Right cardiac atrium (tissue), 5 donors: ENCODE data around the gene KCNJ15. TPM values are rescaled to one million over a fixed set of nuclear protein-coding genes. Genes with fewer than 3 reads are reported as not detected.

Source experiments
- ATAC-seq, 2 donors: fragments of 200-7000 bp; cut with Tn5 transposase; one replicate each; pipeline versions ENCODE4 v1.8.0 to v1.9.1; 2020; ENCODE audit warnings: moderate library complexity in 2 of 2, mild to moderate bottlenecking in 1 of 2
- DNase-seq, 3 donors: peaks; one replicate each; pipeline ENCODE4 v3.0.0-alpha.2; 2020
- H3K27ac ChIP-seq: one replicate; pipeline ENCODE4 v1.5.1; 2013; ENCODE audit warnings: mild to moderate bottlenecking, low read length, control low read depth, moderate library complexity
- H3K27me3 ChIP-seq: one replicate; pipeline ENCODE4 v1.6.1; 2013; ENCODE audit not compliant: control insufficient read depth, insufficient read depth
- H3K4me1 ChIP-seq: one replicate; pipeline ENCODE4 v1.6.1; 2013; ENCODE audit warnings: low read length; ENCODE audit not compliant: control insufficient read depth, insufficient read depth
- H3K4me3 ChIP-seq: one replicate; pipeline ENCODE4 v1.5.1; 2013; ENCODE audit warnings: low read length, control low read depth
- H3K9me3 ChIP-seq: one replicate; pipeline ENCODE4 v1.6.1; 2013; ENCODE audit warnings: low read length; ENCODE audit not compliant: control insufficient read depth
- WGBS: extraction: QIAGEN DNeasy Blood & Tissue Kit; methylation state at CpG from one replicate; pipeline ENCODE4 v1.1.7; 2013; 5-methylcytosine and 5-hydroxymethylcytosine counted together
- intact Hi-C, 4 donors: fragments of 100-400 bp; cut with DNase I; formaldehyde crosslinking; loops; one replicate each; pipeline versions ENCODE4 v1.11.0 to v1.14.0; 2022 to 2023
- polyA plus RNA-seq: library from polyadenylated mRNA; stranded (reverse); fragments of 200-250 nt; gene quantifications from one replicate; pipeline ENCODE4 v1.2.3, GENCODE V29; 2013
- total RNA-seq, 4 donors: library from RNA; stranded (reverse); fragmentation: NEBNext Ultra II Directional; extraction: Animal tissue kit (Norgen Biotek cat#: 25700); gene quantifications; one replicate each; pipeline ENCODE4 v1.2.1, GENCODE V29; 2021
- donor health status: healthy with polysubstance abuse.
- donor health status: DM: no; HTN: yes; CAD: no.
- donor health status: DM: no; HTN: no; CAD: no.
- donor health status: DM: no; HTN: yes; CAD: no; lungs with severe emphysema.
- donor health status: DM: yes; HTN: yes; CAD: no.

Gene KCNJ15
- total and polyA plus RNA-seq, 5 donors: 0.18 to 0.97 (median 0.47) TPM

DNA sequence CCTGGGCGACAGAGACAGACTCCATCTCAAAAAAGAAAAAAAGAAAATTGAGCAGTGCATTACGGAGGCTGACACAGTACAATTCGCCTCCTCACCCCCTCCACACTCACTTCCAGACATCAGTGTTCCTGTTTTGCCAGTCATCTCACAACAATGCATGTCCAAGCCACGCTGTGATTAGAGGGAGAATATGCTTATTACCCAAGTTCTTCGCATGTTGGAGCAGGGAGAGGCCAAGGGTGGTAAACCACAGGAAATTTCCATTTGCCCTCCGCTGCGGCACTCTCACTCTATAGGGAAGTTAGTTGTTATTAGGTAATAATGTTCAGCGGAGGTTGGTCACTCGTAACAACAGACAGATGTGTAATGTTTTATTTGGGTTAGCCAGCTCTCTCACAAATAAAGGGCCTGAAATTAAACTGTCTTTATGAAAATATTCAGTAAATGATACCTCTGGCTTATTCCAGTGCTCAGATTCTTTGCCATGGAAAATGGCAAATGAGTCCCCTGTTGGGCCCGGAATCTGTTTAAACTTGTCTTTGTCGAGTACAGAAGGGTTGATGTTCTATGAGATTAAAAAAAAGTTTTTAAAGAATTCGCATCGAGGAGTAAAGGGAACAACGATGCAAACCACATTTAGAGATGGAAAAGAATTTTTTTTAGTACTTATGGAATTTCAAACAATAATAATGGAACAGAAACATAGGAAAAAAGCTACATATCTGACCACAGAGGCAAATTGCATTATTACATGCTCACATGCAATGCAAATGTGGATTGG lies 33.1 kb downstream of the KCNJ15 start:
- no peaks in the 10 kb centered on the region for H3K9me3 ChIP-seq
- peak in 2 of 3 donors; percentile 23 to 50 for DNase-seq
- ATAC-seq: peak; percentile 75 to 76
- H3K4me1 ChIP-seq: peaks cover 2% of the 10 kb centered on the region
- intact Hi-C loops: loop anchor here in 1 of 4 donors (10.0 kb wide), 1 partner anchor 45 kb away; no protein-coding TSS in a partner anchor
- 81% methylated on average over 14 of the region's 14 CpGs for WGBS
- no peaks in the 10 kb centered on the region for H3K27me3 ChIP-seq
- H3K27ac ChIP-seq: no peak overlapping the region
- H3K4me3 ChIP-seq: no peak overlapping the region

DNA sequence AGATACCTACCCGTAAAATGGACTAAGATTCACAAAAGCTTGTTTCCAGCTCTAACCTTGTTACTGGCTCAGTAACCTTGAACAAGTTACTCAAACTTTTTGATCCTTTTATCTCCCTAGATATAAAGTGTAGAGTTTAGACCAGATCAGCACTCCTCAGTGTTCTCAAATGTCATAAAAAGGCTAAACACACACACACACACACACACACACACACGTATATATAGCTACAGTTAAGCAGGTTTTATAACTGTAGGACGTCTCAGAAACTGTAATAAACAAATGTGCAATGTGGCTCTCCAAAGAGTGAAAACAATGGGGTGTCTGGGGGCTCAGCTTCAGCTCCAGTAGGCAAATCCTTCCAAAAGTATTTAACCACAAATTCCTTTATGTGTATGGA lies 34.0 kb downstream of the KCNJ15 start:
- Histone ChIP-seq H3K4me3 (no peak overlapping the region), H3K4me1 (peaks cover 2% of the 10 kb centered on the region), H3K27me3 (no peaks in the 10 kb centered on the region), H3K9me3 (no peaks in the 10 kb centered on the region), H3K27ac (no peak overlapping the region)
- ATAC-seq (no peak), DNase-seq (no peak)
- intact Hi-C loops: loop anchor here in 1 of 4 donors (10.0 kb wide), 1 partner anchor 46 kb away; no protein-coding TSS in a partner anchor
- WGBS: 42% methylated on average over 3 of the region's 3 CpGs

DNA sequence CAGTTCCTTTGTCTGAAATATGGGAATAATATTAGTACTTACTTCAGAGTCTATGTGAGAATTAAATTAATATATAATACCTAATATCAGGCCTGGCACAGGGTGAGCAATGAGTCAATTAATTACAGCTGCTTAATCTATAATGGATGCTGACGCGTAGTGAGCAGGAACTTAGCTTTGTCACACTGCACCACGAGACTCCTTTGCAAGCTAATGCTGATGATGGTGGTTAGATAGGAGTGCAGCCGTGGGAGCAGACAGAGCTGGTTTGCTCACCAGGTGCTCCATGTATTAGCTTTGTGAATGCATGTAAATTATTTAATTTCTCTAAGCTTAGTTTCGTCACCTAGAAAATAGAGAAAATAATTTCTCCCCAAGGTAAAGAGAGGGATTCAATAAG lies 35.1 kb downstream of the KCNJ15 start:
- H3K4me1 ChIP-seq: peaks cover 8% of the 10 kb centered on the region
- DNase-seq (no peak), ATAC-seq (no peak)
- no peak overlapping the region for H3K27ac ChIP-seq
- 86% methylated on average over 5 of the region's 5 CpGs for WGBS
- intact Hi-C loops: loop anchor here in 1 of 4 donors (10.0 kb wide), 1 partner anchor 47 kb away; no protein-coding TSS in a partner anchor
- H3K9me3 ChIP-seq: no peaks in the 10 kb centered on the region
- H3K4me3 ChIP-seq: no peak overlapping the region
- no peaks in the 10 kb centered on the region for H3K27me3 ChIP-seq

DNA sequence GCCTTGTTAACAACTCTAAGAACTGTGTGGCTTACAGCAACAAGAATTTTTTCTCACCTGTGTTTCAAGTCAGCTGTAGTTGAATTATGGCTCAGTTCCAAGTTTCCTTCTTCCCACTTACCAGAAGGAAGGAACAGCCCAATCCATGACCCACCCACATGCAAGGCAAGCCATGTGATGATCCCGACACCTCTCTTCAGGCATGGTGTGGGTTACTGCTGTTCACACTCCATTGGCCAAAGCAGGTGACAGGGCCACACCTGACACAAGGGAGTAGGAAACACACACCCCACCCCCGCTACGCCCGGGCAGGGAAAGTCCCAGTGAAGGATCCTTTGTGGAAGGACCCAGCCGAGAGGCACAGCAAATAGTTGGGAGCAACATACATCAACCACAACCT lies 36.3 kb downstream of the KCNJ15 start:
- ATAC-seq (no peak), DNase-seq (no peak)
- Histone ChIP-seq H3K4me3 (no peak overlapping the region), H3K9me3 (no peaks in the 10 kb centered on the region), H3K27ac (no peak overlapping the region), H3K4me1 (peaks cover 9% of the 10 kb centered on the region), H3K27me3 (no peaks in the 10 kb centered on the region)
- WGBS: 88% methylated on average over 5 of the region's 5 CpGs
- intact Hi-C loops: loop anchor here in 1 of 4 donors (10.0 kb wide), 1 partner anchor 48 kb away; no protein-coding TSS in a partner anchor

DNA sequence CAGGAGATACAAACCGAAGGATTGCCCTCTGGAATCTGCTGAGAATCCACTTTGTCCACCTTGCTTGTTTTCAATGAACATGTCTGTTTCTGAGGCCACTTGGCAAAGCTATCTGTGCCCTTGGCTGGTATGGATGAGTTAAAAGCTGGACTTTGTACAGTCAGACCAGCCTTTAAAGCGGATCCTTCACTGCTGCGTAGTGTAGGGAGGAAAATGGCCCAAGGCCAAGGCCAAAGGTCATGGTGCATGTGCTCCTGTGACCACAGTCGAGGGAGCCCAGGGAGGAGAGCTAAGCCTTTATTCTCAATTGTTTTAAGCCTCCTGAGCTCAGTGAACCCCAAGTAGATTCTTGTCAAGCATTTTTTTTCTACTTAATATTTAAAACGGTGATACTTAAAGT lies 37.0 kb downstream of the KCNJ15 start:
- H3K9me3 ChIP-seq: no peaks in the 10 kb centered on the region
- H3K27me3 ChIP-seq: no peaks in the 10 kb centered on the region
- peaks cover 9% of the 10 kb centered on the region for H3K4me1 ChIP-seq
- ATAC-seq (no peak), DNase-seq (no peak)
- intact Hi-C loops: loop anchor here in 1 of 4 donors (10.0 kb wide), 1 partner anchor 49 kb away; no protein-coding TSS in a partner anchor
- no peak overlapping the region for H3K27ac ChIP-seq
- 43% methylated on average over 5 of the region's 5 CpGs for WGBS
- no peak overlapping the region for H3K4me3 ChIP-seq

DNA sequence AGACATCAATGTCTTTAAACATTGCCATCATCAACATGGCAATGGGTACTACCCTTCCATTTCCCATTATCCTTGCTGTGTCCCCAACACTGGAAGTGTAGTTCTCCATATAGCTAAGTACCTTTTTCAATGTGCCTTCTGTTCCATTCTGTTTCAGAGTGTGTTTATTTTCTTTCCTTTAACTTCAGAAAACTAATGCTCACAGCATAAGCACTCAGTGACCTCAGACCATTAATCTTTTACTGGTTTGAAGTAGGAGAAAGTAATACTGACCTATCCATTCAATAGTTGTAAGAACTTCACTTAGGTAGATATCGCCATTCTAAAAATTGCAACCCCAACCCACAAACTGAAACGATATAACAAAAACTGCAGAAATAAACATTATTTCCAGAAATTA lies 37.8 kb downstream of the KCNJ15 start:
- Histone ChIP-seq H3K4me1 (peaks cover 9% of the 10 kb centered on the region), H3K9me3 (no peaks in the 10 kb centered on the region), H3K4me3 (no peak overlapping the region), H3K27me3 (no peaks in the 10 kb centered on the region), H3K27ac (no peak overlapping the region)
- intact Hi-C loops: loop anchor here in 1 of 4 donors (10.0 kb wide), 1 partner anchor 50 kb away; no protein-coding TSS in a partner anchor
- WGBS: 95% methylated on average over 2 of the region's 2 CpGs
- ATAC-seq (no peak), DNase-seq (no peak)

DNA sequence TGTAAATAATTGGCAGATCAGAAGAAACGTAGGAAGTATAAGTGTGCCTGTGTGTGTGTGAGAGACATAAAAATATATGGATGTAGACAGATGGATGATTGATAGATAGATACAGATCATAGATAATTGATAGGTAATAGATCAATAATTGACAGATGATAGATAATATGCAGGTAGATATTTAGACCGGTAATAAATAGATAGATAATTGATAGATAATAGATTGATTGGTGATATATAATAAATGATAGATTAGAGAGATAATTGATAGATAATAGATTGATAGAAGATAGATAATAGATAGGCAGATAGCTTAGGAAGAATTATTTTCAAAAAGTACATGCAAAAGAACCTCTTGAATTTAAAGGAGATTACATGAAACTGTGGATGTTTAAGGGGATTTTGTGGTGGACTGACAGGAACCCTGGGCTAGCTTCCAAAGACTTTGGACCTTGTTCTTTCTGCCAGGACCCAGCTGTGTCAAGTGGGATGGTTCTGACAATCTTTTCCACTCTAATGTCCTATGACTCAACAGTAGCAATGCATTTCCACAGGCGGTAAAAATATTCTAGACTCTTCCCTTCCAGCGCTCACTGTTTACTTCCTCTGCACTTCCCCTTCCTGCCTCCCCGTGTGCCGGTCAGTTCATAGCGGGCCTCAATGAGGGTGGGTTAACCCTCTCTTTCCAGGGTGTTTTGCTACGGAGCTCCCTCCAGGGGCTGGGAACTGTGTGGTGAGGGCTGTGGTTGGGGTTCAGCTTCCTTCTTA lies 39.4 kb downstream of the KCNJ15 start:
- H3K4me1 ChIP-seq: peaks cover 9% of the 10 kb centered on the region
- DNase-seq (peak in 1 of 3 donors; percentile 37), ATAC-seq (peak; percentile 54 to 78)
- intact Hi-C loops: loop anchor here in 1 of 4 donors (10.0 kb wide), 1 partner anchor 51 kb away; no protein-coding TSS in a partner anchor
- H3K27ac ChIP-seq: no peak overlapping the region
- 28% methylated on average over 8 of the region's 8 CpGs for WGBS
- H3K4me3 ChIP-seq: no peak overlapping the region
- no peaks in the 10 kb centered on the region for H3K27me3 ChIP-seq
- H3K9me3 ChIP-seq: no peaks in the 10 kb centered on the region

DNA sequence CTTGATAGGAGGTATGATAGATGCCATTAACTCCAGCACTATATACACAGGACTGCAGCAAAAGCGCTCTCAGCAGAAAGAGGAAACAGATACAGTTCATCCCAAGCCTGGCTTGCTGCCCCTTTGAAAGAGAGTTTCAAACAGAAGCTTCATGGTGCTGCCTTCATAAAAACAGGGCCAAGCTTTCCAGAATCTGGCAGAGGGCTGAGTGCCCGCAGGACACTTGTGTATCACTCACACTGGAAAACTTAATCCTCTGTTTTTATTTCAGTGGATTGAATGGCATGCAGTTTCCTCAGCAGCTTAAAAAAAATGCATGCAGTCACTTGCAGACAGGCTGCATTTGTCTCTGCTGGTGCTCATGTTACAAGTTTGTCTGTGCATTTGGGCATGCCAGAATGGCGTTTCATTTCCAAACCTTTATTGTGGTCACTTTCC lies 40.4 kb downstream of the KCNJ15 start:
- peak in 1 of 2 donors; percentile 59 for ATAC-seq
- 21% methylated on average over 3 of the region's 3 CpGs for WGBS
- intact Hi-C loops: loop anchor here in 1 of 4 donors (10.0 kb wide), 1 partner anchor 52 kb away; no protein-coding TSS in a partner anchor
- Histone ChIP-seq H3K27ac (no peak overlapping the region), H3K27me3 (no peaks in the 10 kb centered on the region), H3K4me3 (no peak overlapping the region), H3K4me1 (peaks cover 9% of the 10 kb centered on the region), H3K9me3 (no peaks in the 10 kb centered on the region)
- no peak for DNase-seq

DNA sequence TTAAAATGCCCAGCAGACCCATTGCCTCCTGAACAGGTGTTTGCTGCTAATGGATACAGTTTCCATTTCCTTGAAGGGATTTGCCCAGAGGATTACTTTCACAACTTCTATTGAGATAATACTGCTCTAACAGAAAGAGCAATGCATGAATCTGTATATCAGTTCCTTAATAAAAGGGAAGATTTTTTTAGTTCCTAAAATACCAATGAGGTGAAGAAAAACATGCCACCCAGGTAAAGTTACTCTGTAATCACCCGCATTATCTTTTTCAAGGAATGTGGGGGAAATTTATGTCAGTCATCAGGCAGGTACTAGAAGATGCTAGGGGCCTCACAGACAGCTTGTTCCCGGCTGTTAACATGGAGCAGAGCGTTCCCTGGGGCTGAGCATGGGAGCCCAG lies 41.1 kb downstream of the KCNJ15 start:
- Histone ChIP-seq H3K9me3 (no peaks in the 10 kb centered on the region), H3K4me3 (no peak overlapping the region), H3K27me3 (no peaks in the 10 kb centered on the region), H3K4me1 (peaks cover 9% of the 10 kb centered on the region), H3K27ac (no peak overlapping the region)
- DNase-seq: no peak
- no peak for ATAC-seq
- intact Hi-C loops: loop anchor here in 1 of 4 donors (10.0 kb wide), 1 partner anchor 53 kb away; no protein-coding TSS in a partner anchor
- WGBS: 87% methylated on average over 3 of the region's 3 CpGs

DNA sequence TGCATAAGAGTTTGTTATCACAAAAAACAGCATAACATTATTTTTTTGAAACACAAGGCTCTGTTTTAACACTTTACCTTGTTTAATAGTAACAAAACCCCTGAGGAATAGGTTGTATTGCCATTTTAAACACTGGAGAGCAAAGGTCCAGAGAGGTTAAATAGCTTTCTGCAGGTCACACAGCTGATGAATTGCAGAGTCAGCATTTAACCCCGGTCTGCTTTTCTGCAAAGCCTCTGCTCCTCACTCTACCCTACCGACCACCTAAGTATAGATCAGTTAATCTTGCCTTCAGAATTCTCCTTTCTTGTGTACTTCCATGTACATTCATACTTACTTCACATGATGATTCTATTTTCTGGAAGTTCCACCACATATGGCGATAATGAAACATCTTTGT lies 42.0 kb downstream of the KCNJ15 start:
- Histone ChIP-seq H3K27me3 (no peaks in the 10 kb centered on the region), H3K4me1 (peaks cover 7% of the 10 kb centered on the region), H3K4me3 (no peak overlapping the region), H3K27ac (no peak overlapping the region), H3K9me3 (no peaks in the 10 kb centered on the region)
- intact Hi-C loops: loop anchor here in 1 of 4 donors (10.0 kb wide), 1 partner anchor 54 kb away; no protein-coding TSS in a partner anchor
- ATAC-seq (no peak), DNase-seq (no peak)
- 90% methylated on average over 3 of the region's 3 CpGs for WGBS
